Stimulated activated naive CD4-positive, alpha-beta T cell (primary cell): Measurements from ENCODE around the gene AHCYL2.
A peak's percentile ranks its signal among the peaks of the same experiment; 100 is the strongest.
"Not testable (repeated sequence)": the region's sequence is repeated elsewhere in the genome, so short reads cannot be mapped to it uniquely, and the experiment has no call there.

Experiments
- DNase-seq, 6 experiments: peaks; one replicate each; lab custom pipeline; 2025; lab: John Stamatoyannopoulos, UW

AHCYL2 gene

GRCh38 chr7:129423700-129424410 lies 199.0 kb downstream of the AHCYL2 start:
- no peak for DNase-seq

DNA sequence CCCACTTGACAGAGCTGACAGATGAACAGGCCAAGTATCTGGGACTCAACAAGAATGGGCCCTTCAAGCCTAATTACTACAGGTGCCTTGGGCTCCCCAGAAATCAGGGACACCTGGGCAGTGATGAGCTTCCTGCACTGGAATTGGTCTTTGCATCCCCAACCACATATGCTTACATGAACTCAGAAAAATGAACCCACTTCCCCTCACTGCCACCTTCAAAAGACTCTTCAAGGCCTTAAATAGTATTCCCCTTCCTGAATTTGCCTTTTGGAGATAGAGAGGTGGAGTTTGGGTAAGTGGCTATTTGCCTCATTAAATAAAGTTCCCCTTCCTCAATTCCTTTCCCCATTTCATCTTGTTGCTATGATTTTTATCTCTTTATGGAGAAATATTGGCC lies 201.7 kb downstream of the AHCYL2 start:
- DNase-seq = no peak

DNA sequence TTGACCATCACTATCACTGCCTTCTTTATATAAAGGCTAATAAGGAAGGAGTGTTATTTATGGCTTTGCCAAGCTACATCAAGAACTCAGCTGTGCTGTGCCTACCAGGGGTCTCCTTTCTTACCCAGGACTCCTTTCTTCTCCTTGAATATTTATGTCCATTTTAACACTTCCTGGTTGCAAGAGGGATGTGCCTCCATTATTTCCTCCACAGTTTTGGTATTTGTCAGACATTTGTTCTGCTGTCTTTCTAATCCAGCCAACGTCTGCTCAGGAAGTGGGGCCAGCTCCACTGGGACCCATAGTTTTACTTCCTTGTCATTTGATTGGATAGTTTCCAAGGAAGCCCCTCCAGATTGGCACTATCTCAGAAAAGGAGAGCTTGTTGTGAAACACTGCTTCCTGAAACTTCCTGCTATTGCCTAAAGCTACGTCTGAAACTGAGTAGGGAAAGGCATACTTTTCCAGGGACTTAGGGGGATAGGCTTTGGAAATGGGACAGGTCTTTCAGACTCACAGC lies 202.8 kb downstream of the AHCYL2 start:
- no peak for DNase-seq

DNA sequence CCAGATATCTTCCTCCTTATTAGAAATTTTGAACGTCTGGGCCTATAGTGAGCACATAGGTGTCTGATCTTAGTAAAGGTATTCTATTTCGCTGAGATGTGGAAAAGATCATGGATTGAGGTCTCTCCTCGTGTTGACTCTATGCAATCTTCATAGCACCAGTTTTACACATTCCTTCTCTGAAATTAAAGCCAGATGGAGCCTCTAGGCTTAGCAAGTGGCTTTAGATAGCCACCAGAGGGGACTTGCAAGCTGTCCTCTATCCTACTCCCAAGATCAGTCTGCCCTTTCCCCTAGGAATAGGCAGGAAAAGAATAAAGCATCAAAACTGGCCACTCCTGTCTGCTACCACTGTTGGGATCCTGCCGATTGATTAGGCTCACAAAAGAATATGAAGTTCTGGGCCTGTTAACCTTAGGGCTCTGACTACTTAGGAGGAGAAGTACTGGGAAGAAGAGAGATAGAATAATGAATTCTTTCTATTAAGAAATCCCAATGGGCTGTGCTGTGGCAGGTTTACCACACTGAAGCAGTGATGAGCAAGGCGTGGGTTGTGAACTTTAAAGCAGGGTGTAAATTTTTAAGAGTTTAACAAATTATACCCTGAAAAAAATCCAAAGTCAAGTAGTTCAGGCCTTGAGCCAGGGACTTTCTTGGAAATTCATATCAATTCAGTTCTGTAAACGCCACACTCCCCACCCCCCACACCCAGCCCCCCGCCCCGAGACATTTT lies 207.2 kb downstream of the AHCYL2 start:
- DNase-seq = no peak

GRCh38 chr7:129433847-129434674 lies 209.2 kb downstream of the AHCYL2 start, which contains the start of gene STRIP2:
Gene STRIP2, plus strand, starts transcription at chr7:129434432. Its CDS starts 41 bp downstream, at chr7:129434473.
- peak; percentile 76 to 90 (median 85) for DNase-seq

DNA sequence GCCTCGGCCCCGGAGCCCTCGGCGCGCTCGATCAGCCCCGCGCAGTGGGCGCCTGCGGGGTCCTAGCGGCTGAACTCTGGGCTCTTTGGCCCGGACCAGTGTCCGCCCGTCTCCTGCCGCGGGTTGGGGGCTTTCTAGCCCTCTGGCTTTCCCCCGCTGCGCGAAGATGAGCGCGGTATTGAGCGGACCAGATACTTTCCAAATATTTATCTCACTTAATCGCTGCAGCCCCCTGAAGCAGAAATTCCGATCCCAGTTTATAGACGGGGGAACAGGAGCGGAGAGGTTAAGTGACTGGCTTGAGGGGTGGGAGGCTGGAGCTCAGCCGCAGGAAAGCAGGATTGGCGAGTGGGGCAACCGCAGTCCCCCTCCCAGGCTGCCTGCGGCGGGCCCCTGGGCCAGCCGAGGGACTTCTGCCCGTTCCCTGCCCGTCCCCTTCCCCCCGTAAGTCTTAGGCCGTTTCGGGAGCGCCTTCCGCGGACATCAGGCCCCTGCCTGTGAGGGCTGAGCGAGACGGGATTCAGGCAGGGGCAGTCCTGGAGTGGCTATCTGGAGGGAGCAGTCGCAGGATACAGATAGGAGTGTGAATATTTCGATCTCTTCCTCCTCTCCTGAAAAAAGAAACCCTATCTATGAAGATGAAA lies 210.0 kb downstream of the AHCYL2 start:
- no peak for DNase-seq

DNA sequence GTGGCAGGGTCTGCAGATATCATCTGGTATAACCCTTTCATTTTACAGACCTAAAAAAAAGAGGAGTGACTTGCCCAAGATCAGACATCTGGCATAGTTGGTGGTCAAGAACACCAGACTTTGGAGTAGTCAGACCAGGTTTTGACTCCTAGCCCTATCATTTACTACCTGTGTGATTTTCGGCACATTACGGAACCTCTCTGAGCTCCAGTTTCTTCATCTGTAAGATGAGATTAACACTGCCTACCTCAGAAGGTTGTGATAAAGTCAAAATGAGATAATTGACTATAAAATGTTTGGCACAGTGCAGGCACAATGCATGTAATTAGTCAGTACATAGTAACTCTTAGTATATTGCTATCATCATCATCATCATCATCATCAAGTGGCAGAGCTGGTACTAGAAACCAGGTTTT lies 210.6 kb downstream of the AHCYL2 start:
- no peak for DNase-seq

GRCh38 chr7:129436335-129436923 lies 211.6 kb downstream of the AHCYL2 start:
- DNase-seq = no peak

DNA sequence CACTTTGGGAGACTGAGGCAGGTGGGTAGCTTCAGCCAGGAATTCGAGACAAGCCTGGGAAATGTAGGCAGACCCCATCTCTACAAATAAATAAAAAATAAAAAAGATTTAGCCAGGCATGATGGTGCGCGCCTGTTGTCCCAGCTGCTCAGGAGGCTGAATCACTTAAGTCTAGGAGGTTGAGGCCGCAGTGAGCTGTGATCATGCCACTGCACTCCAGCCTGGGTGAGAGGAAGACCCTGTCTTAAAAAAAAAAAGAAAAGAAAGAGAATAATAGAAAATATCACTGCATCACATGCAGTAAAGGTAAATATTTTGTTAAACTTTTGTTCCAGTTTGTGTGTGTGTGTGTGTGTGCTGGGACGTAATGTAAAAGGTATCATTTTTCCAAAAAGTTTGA lies 212.4 kb downstream of the AHCYL2 start:
- no peak for DNase-seq

DNA sequence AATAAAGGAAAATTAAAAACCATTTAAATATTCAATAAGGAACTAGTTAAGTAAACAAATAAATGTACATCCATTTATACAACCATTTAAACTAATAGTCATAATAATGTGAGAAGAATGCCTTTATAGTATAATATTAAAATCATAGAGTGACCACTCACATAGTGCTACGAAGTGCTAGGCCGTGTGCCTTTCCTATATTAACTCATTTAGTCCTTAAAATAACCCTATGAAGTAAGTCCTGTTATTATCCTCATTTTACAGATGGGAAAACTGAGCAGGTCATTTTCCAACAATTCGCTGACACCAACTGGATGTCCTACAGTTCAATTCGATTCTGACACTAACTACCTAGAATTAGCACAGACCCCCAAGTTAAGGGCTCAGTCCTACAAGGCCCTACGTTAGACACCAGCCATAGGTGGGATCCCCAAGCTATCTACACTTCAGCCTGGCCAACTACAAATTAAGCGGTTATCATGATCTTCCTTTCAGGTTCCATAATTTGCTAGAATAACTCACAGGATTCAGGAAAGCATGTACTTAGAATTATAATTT lies 213.5 kb downstream of the AHCYL2 start:
- DNase-seq = no peak

- DNase-seq = no peak
Observed at GRCh38 chr7:129438839-129439651, 214.2 kb downstream of the AHCYL2 start.

DNA sequence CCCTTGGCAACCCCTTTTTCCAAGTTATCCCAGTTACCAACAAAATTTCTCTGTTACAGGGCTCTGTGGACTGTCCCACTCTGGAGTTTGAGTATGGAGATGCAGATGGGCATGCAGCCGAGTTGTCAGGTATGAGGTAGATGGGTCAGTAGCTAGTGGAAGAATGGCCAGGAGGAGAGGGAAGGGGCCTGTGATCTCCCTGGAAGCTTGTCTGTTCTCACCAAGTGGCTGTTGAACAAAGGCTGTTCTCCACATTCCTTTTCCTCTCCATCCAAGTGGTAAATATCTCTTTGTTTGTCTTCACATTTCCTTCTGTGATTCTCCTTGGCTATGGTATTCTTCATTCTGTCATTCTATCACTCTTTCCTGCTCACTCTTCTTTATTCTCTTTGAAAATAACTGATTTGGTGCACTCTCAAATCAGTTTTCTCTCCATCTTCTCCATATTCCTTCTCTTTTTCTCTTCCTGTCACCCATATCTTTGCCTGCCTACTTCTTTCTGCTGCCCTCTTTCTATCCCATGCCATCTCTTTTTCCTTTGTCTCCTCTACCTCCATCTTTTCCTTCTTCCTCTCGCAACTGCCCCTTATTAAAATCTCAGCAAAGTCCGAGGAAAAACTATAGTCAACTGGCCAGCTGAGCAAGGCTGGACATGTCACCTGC lies 215.3 kb downstream of the AHCYL2 start:
- DNase-seq = no peak

DNA sequence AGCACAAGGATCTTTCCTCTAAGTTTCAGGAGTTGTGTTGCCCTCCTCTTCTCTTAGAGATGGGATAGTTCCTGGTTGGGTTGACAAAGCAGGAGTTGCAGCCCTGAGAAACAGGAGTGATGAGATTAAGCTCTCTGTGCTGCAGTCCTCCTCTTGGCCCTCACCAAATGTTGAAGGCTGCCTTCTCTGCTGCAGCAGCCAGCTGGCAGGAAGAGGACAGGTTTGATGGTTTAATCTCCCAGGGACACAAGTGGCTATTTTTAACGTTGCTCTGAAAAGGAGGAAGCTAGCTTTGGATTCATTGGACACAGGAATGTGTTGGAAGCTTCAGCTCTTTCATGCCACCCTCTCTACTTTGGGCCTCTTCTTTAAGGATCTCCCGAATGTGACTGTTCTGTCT lies 218.8 kb downstream of the AHCYL2 start:
- no peak for DNase-seq

DNA sequence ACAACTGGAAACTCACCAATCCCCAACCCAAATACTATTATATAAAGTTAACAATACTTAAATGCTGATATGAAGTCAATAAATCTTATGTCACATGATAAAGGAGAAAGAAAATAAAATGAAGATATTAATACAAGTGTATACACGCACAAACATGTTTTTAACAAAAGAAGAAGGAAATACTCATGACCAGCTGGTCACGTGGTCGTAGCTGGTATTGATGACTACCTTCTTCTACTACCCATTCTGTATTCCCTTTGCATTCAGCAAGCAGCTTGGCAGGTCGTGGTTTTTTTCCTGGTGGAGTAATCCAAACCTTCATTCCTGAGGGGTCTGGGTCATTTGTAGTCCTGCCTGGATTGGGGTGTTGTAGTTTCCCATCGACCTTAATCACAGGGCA lies 219.9 kb downstream of the AHCYL2 start:
- DNase-seq = not testable (repeated sequence)

DNA sequence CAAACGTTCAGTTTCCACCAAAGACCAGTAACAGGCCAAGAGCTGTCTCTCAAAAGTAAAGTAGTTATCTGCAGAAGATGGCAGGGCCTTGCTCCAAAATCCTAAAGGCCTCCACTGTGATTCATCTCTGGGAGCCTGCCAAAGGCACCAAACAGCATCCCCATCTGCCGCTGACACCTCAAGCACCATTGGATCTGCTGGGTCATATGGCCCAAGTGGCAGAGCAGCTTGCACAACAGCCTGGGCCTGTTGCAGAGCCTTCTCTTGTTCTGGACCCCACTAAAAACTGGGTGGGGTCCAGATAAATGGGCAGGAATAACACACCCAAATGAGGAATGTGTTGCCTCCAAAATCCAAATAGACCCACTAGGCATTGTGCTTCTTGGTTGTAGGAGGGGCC lies 222.1 kb downstream of the AHCYL2 start:
- DNase-seq = not testable (repeated sequence)

DNA sequence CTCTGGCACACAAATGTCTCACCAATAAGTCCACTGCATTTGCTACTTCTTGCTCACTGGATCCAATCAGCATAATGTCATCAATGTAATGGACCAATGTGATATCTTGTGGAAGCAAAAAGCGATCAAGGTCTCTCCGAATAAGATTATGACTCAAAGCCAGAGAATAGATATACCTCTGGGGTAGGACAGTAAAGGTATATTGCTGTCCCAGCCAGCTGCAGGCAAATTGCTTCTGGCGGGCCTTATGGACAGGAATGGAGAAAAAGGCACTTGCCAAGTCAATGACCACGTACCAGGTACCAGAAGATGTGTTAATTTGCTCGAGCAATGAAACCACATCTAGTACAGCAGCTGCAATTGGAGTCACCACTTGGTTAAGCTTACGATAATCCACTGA lies 222.6 kb downstream of the AHCYL2 start:
- not testable (repeated sequence) for DNase-seq

DNA sequence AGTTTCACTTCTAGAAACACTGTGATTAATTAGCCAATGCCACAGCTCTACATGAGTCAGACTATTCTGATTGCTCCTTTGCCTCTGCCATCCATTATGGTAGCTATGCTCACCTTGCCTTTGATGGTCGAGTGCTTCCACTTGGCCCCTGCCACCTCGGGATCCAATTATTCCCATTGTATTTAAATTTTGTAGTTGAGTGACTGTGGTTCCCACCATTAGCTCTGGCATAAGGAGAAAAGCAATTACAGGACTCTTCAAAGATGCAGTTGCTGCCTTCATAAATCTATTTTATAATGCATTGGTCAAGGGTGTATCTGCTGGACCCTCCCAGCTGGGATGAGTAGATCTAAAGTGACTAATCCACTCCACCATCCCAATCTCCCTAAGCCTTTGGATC lies 223.8 kb downstream of the AHCYL2 start:
- DNase-seq = not testable (repeated sequence)

DNA sequence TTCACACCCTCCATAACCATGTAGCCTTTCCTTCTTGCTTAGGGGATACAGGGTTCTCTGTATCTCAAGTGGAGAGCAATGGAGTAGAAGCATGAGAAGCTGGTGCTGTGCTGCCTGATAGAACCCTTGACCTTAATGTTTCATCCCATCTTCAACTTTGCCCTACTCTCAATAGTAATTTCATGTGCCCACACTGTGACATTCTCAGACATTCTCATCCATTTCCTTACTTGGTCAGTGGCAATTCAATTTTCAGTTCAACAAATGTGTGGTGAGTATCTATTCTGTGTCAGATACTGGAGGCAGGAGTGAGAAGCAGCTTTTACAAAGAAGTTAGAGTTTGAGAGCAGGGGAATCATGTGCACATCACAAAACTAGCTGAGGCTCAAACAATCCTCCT lies 225.5 kb downstream of the AHCYL2 start:
- DNase-seq = no peak

GRCh38 chr7:129452589-129453231 lies 227.9 kb downstream of the AHCYL2 start:
- DNase-seq = no peak
